HCT116 (cell line): ENCODE measurements around the gene ABTB1. TPM values are rescaled to one million over a fixed set of nuclear protein-coding genes. Genes with fewer than 3 reads are reported as not detected.

Experiments
- ATAC-seq: fragments of 200-7000 bp; cut with Tn5 transposase; 2 replicates; pipeline ENCODE4 v1.9.1; 2020; ENCODE audit warnings: mild to moderate bottlenecking, moderate library complexity
- BruUV-seq: library from RNA; stranded (reverse); fragments of 400-500 nt; replicated peaks from 2 replicates; lab custom pipeline; 2021; lab: Mats Ljungman, UMichigan
- CTCF ChIA-PET: fragments of 300-600 bp; sonication (Branson Sonifier 250); formaldehyde crosslinking; loops from one replicate; lab custom pipeline; 2021; ENCODE audit warnings: antibody characterized with exemption; lab: Charles Lee
- POLR2A ChIA-PET: fragments of 300-600, 350-600 bp; sonication (Branson Sonifier 250); formaldehyde crosslinking; loops from one replicate; lab custom pipeline; 2021; ENCODE audit warnings: antibody characterized with exemption; lab: Charles Lee
- RAD21 ChIA-PET, 2 experiments: fragments of 300-600 bp; sonication (Branson Sonifier 250); formaldehyde crosslinking; loops; one replicate each; lab custom pipeline; 2023; ENCODE audit warnings: low total read pairs in 2 of 2; ENCODE audit not compliant: uncharacterized antibody in 2 of 2, unreplicated experiment in 2 of 2, low non-redundant PET in 1 of 2; lab: Charles Lee
- DNase-seq: peaks from one replicate; pipeline ENCODE4 v3.0.0-alpha.2; 2010; ENCODE audit warnings: low read depth, low spot score
- H2AFZ ChIP-seq: fragments of 200-600 bp; shearing (Covaris generic), sonication (generic); 2 replicates; pipeline ENCODE4 v1.6.1; 2017; ENCODE audit warnings: low read depth, mixed run types, mixed read lengths, antibody characterized with exemption, low read length; ENCODE audit not compliant: poor library complexity, severe bottlenecking
- H3K27ac ChIP-seq: 2 replicates; pipeline ENCODE4 v1.5.1; 2012; ENCODE audit warnings: low read depth, low read length
- H3K27me3 ChIP-seq: fragments of 200-600 bp; sonication (generic); 2 replicates; pipeline ENCODE4 v1.6.1; 2016; ENCODE audit warnings: mixed run types, low read length, mixed read lengths; ENCODE audit not compliant: insufficient read depth
- H3K36me3 ChIP-seq, 2 experiments: fragments of 200-500 bp in 1 of 2; fragments of 200-600 bp in 1 of 2; sonication (Bioruptor generic) in 1 of 2; sonication (generic) in 1 of 2; 2 replicates each; pipeline versions ENCODE4 v1.5.1 to v1.6.1; 2014 to 2016; ENCODE audit warnings: low read length in 2 of 2, inconsistent platforms in 1 of 2, mixed read lengths in 1 of 2, mixed run types in 1 of 2; ENCODE audit not compliant: insufficient read depth in 2 of 2, control insufficient read depth in 1 of 2
- H3K4me1 ChIP-seq, 2 experiments: fragments of 200-600 bp in 1 of 2; sonication (generic) in 1 of 2; 2 replicates each; pipeline versions ENCODE4 v1.5.1 to v1.6.1; 2012 to 2017; ENCODE audit warnings: low read length in 2 of 2, inconsistent platforms in 1 of 2, mild to moderate bottlenecking in 1 of 2, mixed read lengths in 1 of 2, mixed run types in 1 of 2, moderate library complexity in 1 of 2; ENCODE audit not compliant: insufficient read depth in 2 of 2, control insufficient read depth in 1 of 2
- H3K4me2 ChIP-seq: fragments of 200-600 bp; sonication (generic); 2 replicates; pipeline ENCODE4 v1.6.1; 2017; ENCODE audit warnings: mixed run types, low read length, mixed read lengths
- H3K4me3 ChIP-seq, 2 experiments: fragments of 200-600 bp in 1 of 2; sonication (generic) in 1 of 2; replicated peaks in 1 of 2; 2 replicates each; pipeline ENCODE4 v1.5.1; 2011 to 2016; ENCODE audit warnings: low read length in 2 of 2, control low read depth in 1 of 2, low read depth in 1 of 2, mild to moderate bottlenecking in 1 of 2, mixed read lengths in 1 of 2, mixed run types in 1 of 2
- H3K79me2 ChIP-seq: fragments of 200-600 bp; sonication (generic); 2 replicates; pipeline ENCODE4 v1.6.1; 2017; ENCODE audit warnings: mild to moderate bottlenecking, mixed run types, low read length, moderate library complexity, mixed read lengths; ENCODE audit not compliant: insufficient read depth
- H3K9ac ChIP-seq: fragments of 200-600 bp; sonication (generic); 2 replicates; pipeline ENCODE4 v1.6.1; 2016; ENCODE audit warnings: low read length, mixed read lengths
- H3K9me2 ChIP-seq: fragments of 200-600 bp; sonication (generic), shearing (Covaris generic); 2 replicates; pipeline ENCODE4 v1.6.1; 2017; ENCODE audit warnings: mixed run types, mild to moderate bottlenecking, moderate library complexity; ENCODE audit not compliant: insufficient read depth
- H3K9me3 ChIP-seq, 2 experiments: fragments of 200-500 bp in 1 of 2; fragments of 200-600 bp in 1 of 2; sonication (Bioruptor generic) in 1 of 2; sonication (generic) in 1 of 2; 2 replicates each; pipeline ENCODE4 v1.6.1; 2014 to 2017; ENCODE audit warnings: low read length in 2 of 2, mixed read lengths in 2 of 2, inconsistent platforms in 1 of 2, low read depth in 1 of 2, mild to moderate bottlenecking in 1 of 2, mixed run types in 1 of 2, moderate library complexity in 1 of 2; ENCODE audit not compliant: control insufficient read depth in 1 of 2, insufficient read depth in 1 of 2
- H4K20me1 ChIP-seq: fragments of 200-600 bp; sonication (generic), shearing (Covaris generic); 2 replicates; pipeline ENCODE4 v1.6.1; 2017; ENCODE audit warnings: mixed run types, mild to moderate bottlenecking, moderate library complexity; ENCODE audit not compliant: insufficient read depth
- CBX3 ChIP-seq: IDR thresholded peaks from 2 replicates; pipeline ENCODE4 v1.6.1; 2012; ENCODE audit warnings: low read depth
- CEBPB ChIP-seq: IDR thresholded peaks from 2 replicates; pipeline ENCODE4 v1.6.1; 2012; ENCODE audit warnings: low read depth
- EGR1 ChIP-seq: IDR thresholded peaks from 2 replicates; pipeline ENCODE4 v1.6.1; 2012; ENCODE audit warnings: low read depth
- ELF1 ChIP-seq: IDR thresholded peaks from 2 replicates; pipeline ENCODE4 v1.6.1; 2012; ENCODE audit warnings: low read depth, borderline replicate concordance
- FOSL1 ChIP-seq: IDR thresholded peaks from 2 replicates; pipeline ENCODE4 v1.6.1; 2012; ENCODE audit warnings: low read depth
- POLR2AphosphoS5 ChIP-seq: IDR thresholded peaks from 2 replicates; pipeline ENCODE4 v1.6.1; 2011; ENCODE audit warnings: mild to moderate bottlenecking, low read depth, low read length, moderate library complexity
- RAD21 ChIP-seq: IDR thresholded peaks from 2 replicates; pipeline ENCODE4 v1.6.1; 2012; ENCODE audit warnings: low read depth, mild to moderate bottlenecking
- SIN3A ChIP-seq: IDR thresholded peaks from 2 replicates; pipeline ENCODE4 v1.6.1; 2012; ENCODE audit warnings: low read depth
- TCF7L2 ChIP-seq: IDR thresholded peaks from 2 replicates; pipeline ENCODE4 v1.7.0; 2011; ENCODE audit warnings: borderline replicate concordance, inconsistent platforms; ENCODE audit not compliant: insufficient read depth, insufficient read length; ENCODE audit errors: extremely low read depth
- ZNF274 ChIP-seq: fragments of 200-500 bp; sonication (Bioruptor generic); IDR thresholded peaks from 2 replicates; pipeline ENCODE4 v1.6.1; 2014; ENCODE audit warnings: mild to moderate bottlenecking, low read depth, low read length, inconsistent platforms
- intact Hi-C: fragments of 100-400 bp; cut with micrococcal nuclease; formaldehyde crosslinking; loops from 2 replicates; pipeline ENCODE4 v1.10.0; 2022
- total RNA-seq: library from RNA; stranded (reverse); gene quantifications from one replicate; pipeline ENCODE4 v1.2.1, GENCODE V29; 2021; ENCODE audit not compliant: unreplicated experiment
- TF ChIP-seq, protein P1 (sequence below): IDR thresholded peaks from 2 replicates; pipeline ENCODE4 v1.6.1; 2012
- TF ChIP-seq, protein P2 (sequence below): IDR thresholded peaks from 2 replicates; pipeline ENCODE4 v1.6.1; 2012
- TF ChIP-seq, protein P3 (sequence below): IDR thresholded peaks from 2 replicates; pipeline ENCODE4 v1.6.1; 2011; ENCODE audit warnings: mild to moderate bottlenecking, low read length, moderate library complexity; ENCODE audit not compliant: insufficient replicate concordance; ENCODE audit errors: extremely low read depth
- TF ChIP-seq, protein P4 (sequence below), 3 experiments: fragments of 200-600 bp in 1 of 3; sonication (generic) in 1 of 3; IDR thresholded peaks in 2 of 3; conservative IDR thresholded peaks in 1 of 3; 2 replicates each; pipeline ENCODE4 v1.5.1; 2012 to 2017; ENCODE audit warnings: low read depth in 2 of 3, low read length in 2 of 3, antibody characterized with exemption in 1 of 3, borderline replicate concordance in 1 of 3, control low read depth in 1 of 3, mild to moderate bottlenecking in 1 of 3, mixed read lengths in 1 of 3, mixed run types in 1 of 3, moderate library complexity in 1 of 3; ENCODE audit not compliant: insufficient read depth in 1 of 3

ABTB1 gene
- total RNA-seq, 1 experiment from 2014 or later: 19.4 TPM

DNA sequence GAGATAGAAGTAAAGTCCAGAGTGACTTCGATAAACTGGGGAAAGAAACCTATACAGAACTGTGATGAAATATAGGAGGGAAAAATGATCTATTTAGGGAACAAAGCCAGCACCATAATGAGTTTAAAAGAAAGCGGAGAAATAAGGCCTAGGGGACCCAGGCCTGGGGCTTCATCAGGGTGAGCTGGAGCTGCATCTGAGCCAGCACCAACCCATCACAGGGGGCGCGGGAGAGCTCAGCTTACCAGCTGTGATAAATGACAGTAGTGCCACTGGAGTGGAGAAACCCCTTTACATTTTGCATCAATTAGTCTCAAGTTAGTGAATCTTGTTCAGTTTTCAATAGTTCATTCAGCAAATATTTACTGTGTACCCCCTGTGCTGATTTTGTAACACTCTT is 22.5 kb upstream of the ABTB1 start:
- H3K9ac ChIP-seq: no peak overlapping the region
- H3K27me3 ChIP-seq: no peaks in the 10 kb centered on the region
- H4K20me1 ChIP-seq: no peaks in the 10 kb centered on the region
- ChIA-PET CTCF (no interaction called here), POLR2A (no interaction called here)
- no peak overlapping the region for H3K4me3 ChIP-seq
- H3K9me3 ChIP-seq: no peaks in the 10 kb centered on the region
- H3K9me2 ChIP-seq: no peaks in the 10 kb centered on the region
- no TSS peak for BruUV-seq
- H3K4me1 ChIP-seq: peaks cover 0 to 4% of the 10 kb centered on the region in 2 experiments; a peak in 3 of 4 replicates
- DNase-seq (no peak), ATAC-seq (no peak)
- no peaks in the 10 kb centered on the region for H3K36me3 ChIP-seq
- intact Hi-C loops: loop anchor here (10.0 kb wide), 1 partner anchor 415 kb away; no protein-coding TSS in a partner anchor
- no peak overlapping the region for H2AFZ ChIP-seq
- no peak overlapping the region for H3K4me2 ChIP-seq
- H3K79me2 ChIP-seq: no peaks in the 10 kb centered on the region
- TF ChIP-seq ZNF274: no peak
- TF ChIP-seq FOSL1: no peak
- TF ChIP-seq, protein P1, sequence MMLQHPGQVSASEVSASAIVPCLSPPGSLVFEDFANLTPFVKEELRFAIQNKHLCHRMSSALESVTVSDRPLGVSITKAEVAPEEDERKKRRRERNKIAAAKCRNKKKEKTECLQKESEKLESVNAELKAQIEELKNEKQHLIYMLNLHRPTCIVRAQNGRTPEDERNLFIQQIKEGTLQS: no peak
- no peak for TF ChIP-seq ELF1
- TF ChIP-seq, protein P2, sequence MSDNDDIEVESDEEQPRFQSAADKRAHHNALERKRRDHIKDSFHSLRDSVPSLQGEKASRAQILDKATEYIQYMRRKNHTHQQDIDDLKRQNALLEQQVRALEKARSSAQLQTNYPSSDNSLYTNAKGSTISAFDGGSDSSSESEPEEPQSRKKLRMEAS: no peak
- TF ChIP-seq, all 23 proteins: peak for 0
- RAD21 ChIA-PET: no interaction called here
- H3K27ac ChIP-seq: no peak overlapping the region

DNA sequence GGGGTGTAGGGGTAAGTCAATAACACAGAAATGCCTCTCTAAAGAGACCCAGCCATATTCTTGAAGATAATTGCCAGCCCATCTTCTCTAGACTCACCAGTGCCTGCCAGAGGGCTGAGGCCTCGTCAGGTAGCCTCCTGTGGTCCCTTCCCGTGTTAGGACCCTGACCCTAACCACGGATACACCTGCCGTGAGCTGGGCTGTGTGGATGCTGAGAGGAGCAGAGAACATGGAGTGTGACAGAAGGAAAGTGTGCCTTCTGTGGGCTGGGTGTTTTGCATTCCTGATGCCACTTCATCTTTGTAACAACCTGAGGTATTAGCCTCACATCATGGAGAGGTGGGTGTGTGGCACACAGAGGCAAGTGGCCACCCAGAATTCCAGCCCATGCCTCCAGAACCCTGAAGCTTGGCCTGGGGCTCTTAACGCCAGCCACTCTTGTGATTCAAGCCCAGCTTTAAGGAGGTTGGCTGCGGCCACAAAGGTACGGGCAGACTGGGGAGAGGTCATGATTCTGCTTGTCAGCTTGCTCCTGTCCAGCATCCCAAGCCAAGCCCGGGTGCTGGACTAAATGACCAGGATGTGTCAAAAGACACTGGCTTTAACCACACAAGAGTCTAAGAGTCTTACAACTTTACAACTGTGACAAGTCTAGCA is 21.1 kb upstream of the ABTB1 start:
- intact Hi-C loops: loop anchor here (1.0 to 10.0 kb wide), 4 partner anchors 180 to 482 kb away; no protein-coding TSS in a partner anchor
- CTCF ChIA-PET: interaction anchor here (1.2 to 2.1 kb wide), 5 partner anchors 9 to 482 kb away, joined by 3 to 6 read pairs (median 3); no protein-coding TSS in a partner anchor
- no peak overlapping the region for H3K9ac ChIP-seq
- H3K36me3 ChIP-seq: no peaks in the 10 kb centered on the region
- H2AFZ ChIP-seq: no peak overlapping the region
- ATAC-seq (no peak), DNase-seq (no peak)
- H3K27ac ChIP-seq: no peak overlapping the region
- no peak overlapping the region for H3K4me2 ChIP-seq
- BruUV-seq: no TSS peak
- H3K4me3 ChIP-seq: no peak overlapping the region
- no peaks in the 10 kb centered on the region for H4K20me1 ChIP-seq
- H3K9me2 ChIP-seq: no peaks in the 10 kb centered on the region
- H3K27me3 ChIP-seq: no peaks in the 10 kb centered on the region
- H3K9me3 ChIP-seq: no peaks in the 10 kb centered on the region
- RAD21 ChIA-PET: no interaction called here
- POLR2A ChIA-PET: interaction anchor here (0.8 kb wide), 1 partner anchor 9 kb away, joined by 3 read pairs; no protein-coding TSS in a partner anchor
- no peaks in the 10 kb centered on the region for H3K79me2 ChIP-seq
- H3K4me1 ChIP-seq: peaks cover 3 to 15% of the 10 kb centered on the region in 2 experiments
- TF ChIP-seq CEBPB (no peak), ELF1 (no peak), EGR1 (no peak), TCF7L2 (no peak), CBX3 (no peak), POLR2AphosphoS5 (no peak), SIN3A (no peak), RAD21 (no peak)
- TF ChIP-seq, protein P3, sequence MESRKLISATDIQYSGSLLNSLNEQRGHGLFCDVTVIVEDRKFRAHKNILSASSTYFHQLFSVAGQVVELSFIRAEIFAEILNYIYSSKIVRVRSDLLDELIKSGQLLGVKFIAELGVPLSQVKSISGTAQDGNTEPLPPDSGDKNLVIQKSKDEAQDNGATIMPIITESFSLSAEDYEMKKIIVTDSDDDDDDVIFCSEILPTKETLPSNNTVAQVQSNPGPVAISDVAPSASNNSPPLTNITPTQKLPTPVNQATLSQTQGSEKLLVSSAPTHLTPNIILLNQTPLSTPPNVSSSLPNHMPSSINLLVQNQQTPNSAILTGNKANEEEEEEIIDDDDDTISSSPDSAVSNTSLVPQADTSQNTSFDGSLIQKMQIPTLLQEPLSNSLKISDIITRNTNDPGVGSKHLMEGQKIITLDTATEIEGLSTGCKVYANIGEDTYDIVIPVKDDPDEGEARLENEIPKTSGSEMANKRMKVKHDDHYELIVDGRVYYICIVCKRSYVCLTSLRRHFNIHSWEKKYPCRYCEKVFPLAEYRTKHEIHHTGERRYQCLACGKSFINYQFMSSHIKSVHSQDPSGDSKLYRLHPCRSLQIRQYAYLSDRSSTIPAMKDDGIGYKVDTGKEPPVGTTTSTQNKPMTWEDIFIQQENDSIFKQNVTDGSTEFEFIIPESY: no peak
- TF ChIP-seq, protein P4, sequence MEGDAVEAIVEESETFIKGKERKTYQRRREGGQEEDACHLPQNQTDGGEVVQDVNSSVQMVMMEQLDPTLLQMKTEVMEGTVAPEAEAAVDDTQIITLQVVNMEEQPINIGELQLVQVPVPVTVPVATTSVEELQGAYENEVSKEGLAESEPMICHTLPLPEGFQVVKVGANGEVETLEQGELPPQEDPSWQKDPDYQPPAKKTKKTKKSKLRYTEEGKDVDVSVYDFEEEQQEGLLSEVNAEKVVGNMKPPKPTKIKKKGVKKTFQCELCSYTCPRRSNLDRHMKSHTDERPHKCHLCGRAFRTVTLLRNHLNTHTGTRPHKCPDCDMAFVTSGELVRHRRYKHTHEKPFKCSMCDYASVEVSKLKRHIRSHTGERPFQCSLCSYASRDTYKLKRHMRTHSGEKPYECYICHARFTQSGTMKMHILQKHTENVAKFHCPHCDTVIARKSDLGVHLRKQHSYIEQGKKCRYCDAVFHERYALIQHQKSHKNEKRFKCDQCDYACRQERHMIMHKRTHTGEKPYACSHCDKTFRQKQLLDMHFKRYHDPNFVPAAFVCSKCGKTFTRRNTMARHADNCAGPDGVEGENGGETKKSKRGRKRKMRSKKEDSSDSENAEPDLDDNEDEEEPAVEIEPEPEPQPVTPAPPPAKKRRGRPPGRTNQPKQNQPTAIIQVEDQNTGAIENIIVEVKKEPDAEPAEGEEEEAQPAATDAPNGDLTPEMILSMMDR (IDR thresholded peaks at IDR 0.05 in 2 of 3, conservative IDR thresholded peaks at IDR 0.05 in 1 of 3; ENCODE audit: borderline replicate concordance in 1 of 3, insufficient read depth in 1 of 3, low read depth in 2 of 3, low read length in 2 of 3): no peak
- TF ChIP-seq, protein P1: no peak
